HS-5 (cell line): ENCODE measurements around the gene TTF2.
"Not testable (repeated sequence)": the region's sequence is repeated elsewhere in the genome, so short reads cannot be mapped to it uniquely, and the experiment has no call there.

Experiments
- DNase-seq: peaks from one replicate; pipeline ENCODE4 v3.0.0-alpha.2; 2012; ENCODE audit warnings: low read depth

The TTF2 gene

GRCh38 chr1:117121589-117122329, 61.6 kb downstream of the TTF2 start, which contains the start of gene TRIM45:
TSS of gene TRIM45 (minus strand) at chr1:117121749. CDS start at chr1:117121201, 548 bp downstream.
- peak; percentile 86 for DNase-seq

- no peak for DNase-seq
Measured at GRCh38 chr1:117122330-117123025, 62.4 kb downstream of the TTF2 start.

- DNase-seq: no peak
Measured at GRCh38 chr1:117123274-117123673, 63.1 kb downstream of the TTF2 start.

GRCh38 chr1:117124661-117125060, 64.5 kb downstream of the TTF2 start:
- no peak for DNase-seq

GRCh38 chr1:117127795-117128194, 67.7 kb downstream of the TTF2 start:
- DNase-seq: no peak

- no peak for DNase-seq
Measured at GRCh38 chr1:117128323-117129079, 68.4 kb downstream of the TTF2 start.

GRCh38 chr1:117130526-117130925, 70.4 kb downstream of the TTF2 start:
- no peak for DNase-seq

GRCh38 chr1:117135329-117135728, 75.2 kb downstream of the TTF2 start:
- no peak for DNase-seq

GRCh38 chr1:117136749-117137148, 76.6 kb downstream of the TTF2 start:
- no peak for DNase-seq

GRCh38 chr1:117137281-117137855, 77.2 kb downstream of the TTF2 start:
- DNase-seq: no peak

- DNase-seq: no peak
Measured at GRCh38 chr1:117138106-117138505, 78.0 kb downstream of the TTF2 start.

GRCh38 chr1:117138561-117138960, 78.4 kb downstream of the TTF2 start:
- no peak for DNase-seq

GRCh38 chr1:117142200-117142599, 82.1 kb downstream of the TTF2 start:
- peak; percentile 77 for DNase-seq

- no peak for DNase-seq
Measured at GRCh38 chr1:117143172-117143571, 83.0 kb downstream of the TTF2 start.

- no peak for DNase-seq
Measured at GRCh38 chr1:117143871-117144270, 83.7 kb downstream of the TTF2 start.

- DNase-seq: no peak
Measured at GRCh38 chr1:117146072-117146471, 85.9 kb downstream of the TTF2 start.

- peak; percentile 97 for DNase-seq
Measured at GRCh38 chr1:117146575-117147340, 86.6 kb downstream of the TTF2 start.

GRCh38 chr1:117147341-117147831, 87.3 kb downstream of the TTF2 start:
- DNase-seq: no peak

GRCh38 chr1:117147856-117148588, 87.9 kb downstream of the TTF2 start:
- DNase-seq: no peak

GRCh38 chr1:117150316-117150715, 90.2 kb downstream of the TTF2 start:
- no peak for DNase-seq

GRCh38 chr1:117151305-117151704, 91.2 kb downstream of the TTF2 start:
- DNase-seq: not testable (repeated sequence)
